Measurements from ENCODE around the gene SLFN11. TPM values are rescaled to one million over a fixed set of nuclear protein-coding genes. Genes with fewer than 3 reads are reported as not detected.

Gene SLFN11
- total and polyA plus RNA-seq, 2 of the 4 experiments (the other 2 are of a cell fraction), result 29.9 to 144 TPM

DNA sequence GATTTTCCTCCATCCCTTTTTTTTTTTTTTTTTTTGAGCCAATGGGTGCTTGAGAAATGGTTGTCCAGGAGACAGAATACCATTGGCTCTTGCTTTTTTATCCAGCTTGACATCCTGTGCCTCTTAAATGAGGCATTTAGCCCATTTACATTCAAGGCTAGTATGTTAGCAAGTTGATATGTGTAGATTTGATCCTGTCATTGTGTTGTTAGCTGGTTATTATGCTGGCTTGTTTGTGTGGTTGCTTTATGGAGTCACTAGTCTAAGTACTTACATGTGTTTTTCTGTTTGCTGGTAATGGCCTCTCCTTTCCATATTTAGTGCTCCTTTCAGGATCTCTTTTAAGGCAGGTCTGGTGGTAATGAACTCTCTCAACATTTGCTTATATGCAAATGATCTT, 14.1 kb upstream of the SLFN11 start:
- Histone ChIP-seq H3K9me3 (ENCODE audit: control insufficient read depth, insufficient read depth, low read length) (peaks cover 2% of the 10 kb centered on the region; the same call in 1 of the 2 replicates), H4K5ac (ENCODE audit: low read depth, low read length) (no peak overlapping the region), H2BK20ac (ENCODE audit: low read depth, low read length) (no peak overlapping the region), H2BK15ac (ENCODE audit: low read depth, low read length) (no peak overlapping the region), H2BK5ac (ENCODE audit: low read depth, low read length, poor library complexity, severe bottlenecking) (no peak overlapping the region), H3K36me3 (ENCODE audit: control insufficient read depth, insufficient read depth, low read length) (no peaks in the 10 kb centered on the region), H3K9me1 (ENCODE audit: insufficient read depth, low read length) (no peaks in the 10 kb centered on the region), H3K9ac (ENCODE audit: low read depth, low read length) (no peak overlapping the region), H2AK5ac (ENCODE audit: low read depth, low read length) (no peak overlapping the region), H3K56ac (ENCODE audit: extremely low read depth, insufficient read depth, low read length) (no peak overlapping the region), H4K91ac (ENCODE audit: insufficient read depth, low read depth, low read length) (no peak overlapping the region), H3K4ac (ENCODE audit: low read depth, low read length) (no peak overlapping the region), H3K79me1 (ENCODE audit: low read depth in 1 of 2, low read length in 2 of 2) (no peaks in the 10 kb centered on the region), H2BK120ac (ENCODE audit: low read depth, low read length) (no peak overlapping the region), H2AFZ (replicated peaks; ENCODE audit: low read length, poor library complexity) (no peak overlapping the region), H3K27ac (ENCODE audit: insufficient read depth, low read length) (no peak overlapping the region), H3K18ac (ENCODE audit: low read depth, low read length) (no peak overlapping the region), H3K23ac (ENCODE audit: low read depth, low read length) (no peak overlapping the region), H4K20me1 (ENCODE audit: insufficient read depth, low read length) (no peaks in the 10 kb centered on the region), H3K27me3 (ENCODE audit: control insufficient read depth, insufficient read depth, low read length) (no peaks in the 10 kb centered on the region; the same call in 1 of the 2 replicates), H3K4me2 (ENCODE audit: low read depth, low read length) (no peak overlapping the region), H3K4me1 (ENCODE audit: control insufficient read depth, insufficient read depth, low read length) (no peaks in the 10 kb centered on the region), H3K4me3 (ENCODE audit: insufficient read depth, low read depth, low read length) (no peak overlapping the region), H3K14ac (replicated peaks; ENCODE audit: low read depth, low read length) (no peak overlapping the region), H2AK9ac (replicated peaks; ENCODE audit: low read depth, low read length, poor library complexity) (no peak overlapping the region), H4K8ac (ENCODE audit: low read depth in 2 of 2, low read length in 2 of 2) (no peak overlapping the region)
- POLR2A ChIA-PET (ENCODE audit: unreplicated experiment), result no interaction called here
- in situ Hi-C loops (cut with MboI; ENCODE audit: low sequenced_read_pairs), result no loop called here
- no peak for TF ChIP-seq MAFK (IDR thresholded peaks at IDR 0.05; ENCODE audit: low read depth, low read length)
- no peak for TF ChIP-seq RFX5 (IDR thresholded peaks at IDR 0.05; ENCODE audit: low read depth, low read length)
- TF ChIP-seq FOS (IDR thresholded peaks at IDR 0.05; ENCODE audit: low read depth, low read length), result no peak
- TF ChIP-seq USF2 (IDR thresholded peaks at IDR 0.05; ENCODE audit: low read depth, low read length), result no peak
- TF ChIP-seq POLR2A (IDR thresholded peaks at IDR 0.05; ENCODE audit: low read depth, low read length), result no peak
- TF ChIP-seq MXI1 (IDR thresholded peaks at IDR 0.05; ENCODE audit: borderline replicate concordance, low read depth, low read length), result no peak
- TF ChIP-seq CEBPB (IDR thresholded peaks at IDR 0.05; ENCODE audit: low read depth, low read length), result no peak
- TF ChIP-seq RAD21 (IDR thresholded peaks at IDR 0.05; ENCODE audit: low read length), result no peak
- TF ChIP-seq MAZ (IDR thresholded peaks at IDR 0.05; ENCODE audit: borderline replicate concordance, low read depth, low read length), result no peak
- TF ChIP-seq NFE2L2 (IDR thresholded peaks at IDR 0.05; ENCODE audit: low read depth, low read length), result no peak
- no peak for TF ChIP-seq CTCF (conservative IDR thresholded peaks at IDR 0.05; ENCODE audit: low read depth, low read length)
- no peak for TF ChIP-seq BHLHE40 (IDR thresholded peaks at IDR 0.05; ENCODE audit: low read depth, low read length)
- intact Hi-C loops (cut with micrococcal nuclease), result no loop called here
- no peak for ATAC-seq (ENCODE audit: low read depth)
- CTCF ChIA-PET, result no interaction called here
- BruUV-seq (replicated peaks), result no TSS peak
- dilution Hi-C loops (cut with HindIII; ENCODE audit: low sequenced_read_pairs, unreplicated experiment), result no loop called here
- DNase-seq, result no peak

Measured in IMR-90 (cell line).